ENCODE measurements around the gene TGM3.
A peak's percentile ranks its signal among the peaks of the same experiment; 100 is the strongest.
"Not testable (repeated sequence)": the region's sequence is repeated elsewhere in the genome, so short reads cannot be mapped to it uniquely, and the experiment has no call there.

The TGM3 gene, protein sequence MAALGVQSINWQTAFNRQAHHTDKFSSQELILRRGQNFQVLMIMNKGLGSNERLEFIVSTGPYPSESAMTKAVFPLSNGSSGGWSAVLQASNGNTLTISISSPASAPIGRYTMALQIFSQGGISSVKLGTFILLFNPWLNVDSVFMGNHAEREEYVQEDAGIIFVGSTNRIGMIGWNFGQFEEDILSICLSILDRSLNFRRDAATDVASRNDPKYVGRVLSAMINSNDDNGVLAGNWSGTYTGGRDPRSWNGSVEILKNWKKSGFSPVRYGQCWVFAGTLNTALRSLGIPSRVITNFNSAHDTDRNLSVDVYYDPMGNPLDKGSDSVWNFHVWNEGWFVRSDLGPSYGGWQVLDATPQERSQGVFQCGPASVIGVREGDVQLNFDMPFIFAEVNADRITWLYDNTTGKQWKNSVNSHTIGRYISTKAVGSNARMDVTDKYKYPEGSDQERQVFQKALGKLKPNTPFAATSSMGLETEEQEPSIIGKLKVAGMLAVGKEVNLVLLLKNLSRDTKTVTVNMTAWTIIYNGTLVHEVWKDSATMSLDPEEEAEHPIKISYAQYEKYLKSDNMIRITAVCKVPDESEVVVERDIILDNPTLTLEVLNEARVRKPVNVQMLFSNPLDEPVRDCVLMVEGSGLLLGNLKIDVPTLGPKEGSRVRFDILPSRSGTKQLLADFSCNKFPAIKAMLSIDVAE

GRCh38 chr20:2295886-2296515, at the start of gene TGM3:
Gene TGM3, plus strand, starts transcription at chr20:2296001. Its CDS starts 63 bp downstream, at chr20:2296064.
- DNase-seq, result no peak

DNA sequence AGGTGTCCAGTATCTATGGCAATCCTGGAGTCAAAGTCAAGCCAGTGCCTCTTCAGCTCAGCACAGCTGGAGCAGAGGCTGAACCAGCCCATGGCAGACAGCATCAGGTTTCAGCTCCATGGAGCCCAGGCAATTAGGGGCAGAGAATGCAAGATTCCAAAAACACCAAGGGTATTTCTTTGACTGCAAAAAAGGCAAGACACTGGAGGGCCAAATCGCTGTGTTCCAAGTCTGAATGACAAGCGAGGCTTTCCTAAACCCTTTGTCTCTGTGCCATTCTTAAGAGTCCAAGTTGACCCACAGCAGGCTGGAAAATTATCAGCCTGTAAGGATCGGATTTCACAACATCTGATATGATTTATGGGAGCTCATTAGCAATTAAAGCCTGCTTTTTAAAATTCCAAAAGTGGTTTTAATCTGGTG, 49.7 kb upstream of the TGM3 start:
- DNase-seq, result no peak

- no peak for DNase-seq
Measured at GRCh38 chr20:2248837-2249236, 47.0 kb upstream of the TGM3 start.

DNA sequence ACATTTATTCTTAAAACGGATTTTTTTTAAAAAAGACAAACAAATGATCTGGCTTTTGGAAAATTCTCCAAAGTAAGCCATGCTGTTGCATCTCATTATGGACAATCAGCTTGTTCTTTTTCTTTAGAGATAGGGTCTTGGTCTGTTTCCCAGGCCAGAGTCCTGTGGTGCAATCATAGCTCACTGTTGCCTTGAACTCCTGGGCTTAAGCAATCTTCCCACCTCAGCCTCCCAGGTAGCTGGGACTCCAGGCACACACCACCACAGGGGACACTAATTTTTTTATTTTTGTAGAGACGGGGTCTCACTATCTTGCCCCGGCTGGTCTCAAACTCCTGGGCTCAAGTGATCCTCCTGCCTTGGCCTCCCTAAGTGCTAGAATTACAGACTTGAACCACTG, 45.9 kb upstream of the TGM3 start:
- DNase-seq, result no peak

GRCh38 chr20:2252419-2252997, 43.3 kb upstream of the TGM3 start:
- no peak for DNase-seq

DNA sequence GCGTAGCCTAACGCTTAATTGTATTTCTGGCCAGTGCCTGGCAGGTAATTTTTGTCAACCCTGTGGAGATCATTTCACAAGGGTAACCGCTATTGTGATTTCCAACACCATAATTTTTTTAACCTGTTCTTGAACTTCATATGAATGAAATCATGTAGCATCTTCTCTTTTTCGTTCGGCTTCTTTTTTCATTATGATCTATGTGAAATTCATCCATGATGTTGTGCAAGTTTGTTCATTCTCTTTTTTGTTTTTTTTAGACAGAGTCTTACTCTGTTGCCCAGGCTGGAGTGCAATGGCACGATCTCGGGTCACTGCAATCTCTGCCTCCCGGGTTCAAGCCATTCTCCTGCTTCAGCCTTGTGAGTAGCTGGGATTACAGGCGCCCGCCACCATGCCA, 42.5 kb upstream of the TGM3 start:
- no peak for DNase-seq

DNA sequence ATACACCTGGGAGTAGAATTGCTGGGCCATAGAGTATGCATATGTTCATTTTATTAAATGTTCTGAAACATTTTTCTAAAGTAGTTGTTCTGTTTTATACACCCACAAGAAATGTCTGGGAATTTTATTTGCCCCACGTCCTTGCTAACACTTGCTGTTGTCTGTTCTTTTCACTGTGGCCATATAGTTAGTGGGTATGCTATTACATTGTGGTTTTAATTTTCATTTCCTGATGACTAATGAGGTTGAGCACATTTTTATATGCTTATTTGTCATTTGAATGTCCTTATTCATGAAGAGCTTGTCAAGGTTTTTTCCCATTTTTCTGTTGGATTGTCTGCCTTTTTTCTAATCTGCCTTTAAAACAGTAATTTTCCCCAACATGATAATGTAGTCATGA, 41.5 kb upstream of the TGM3 start:
- DNase-seq, result no peak

DNA sequence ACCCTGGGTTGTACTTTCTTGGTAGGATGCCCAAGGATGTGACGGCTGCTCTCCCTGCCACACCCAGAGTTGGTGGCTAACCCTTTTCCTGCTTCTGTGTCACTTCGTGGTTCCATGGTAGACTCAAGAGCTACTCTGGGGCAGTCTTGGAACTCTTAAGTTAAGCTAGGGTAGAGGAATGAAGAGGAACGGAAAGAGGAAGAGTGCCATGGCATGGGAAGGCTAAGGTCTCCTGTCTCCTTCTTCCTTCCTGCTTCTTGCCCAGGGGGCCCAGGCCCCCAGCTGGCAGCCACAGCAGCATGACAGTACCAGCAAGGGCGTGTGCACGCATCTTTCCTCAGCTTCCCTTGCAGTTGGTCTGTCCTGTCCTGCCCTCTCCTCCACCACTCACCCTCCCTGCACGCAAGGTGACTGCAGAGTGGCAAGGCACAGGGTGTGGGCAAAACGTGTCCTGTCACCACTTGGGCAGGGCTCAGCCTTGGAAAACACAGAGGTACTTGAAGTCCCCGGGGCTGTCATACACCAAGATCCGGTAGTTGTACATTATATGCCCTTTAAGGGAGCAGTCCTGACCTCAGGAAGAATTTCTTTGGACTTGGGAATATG, 39.8 kb upstream of the TGM3 start:
- peak; percentile 22 for DNase-seq

DNA sequence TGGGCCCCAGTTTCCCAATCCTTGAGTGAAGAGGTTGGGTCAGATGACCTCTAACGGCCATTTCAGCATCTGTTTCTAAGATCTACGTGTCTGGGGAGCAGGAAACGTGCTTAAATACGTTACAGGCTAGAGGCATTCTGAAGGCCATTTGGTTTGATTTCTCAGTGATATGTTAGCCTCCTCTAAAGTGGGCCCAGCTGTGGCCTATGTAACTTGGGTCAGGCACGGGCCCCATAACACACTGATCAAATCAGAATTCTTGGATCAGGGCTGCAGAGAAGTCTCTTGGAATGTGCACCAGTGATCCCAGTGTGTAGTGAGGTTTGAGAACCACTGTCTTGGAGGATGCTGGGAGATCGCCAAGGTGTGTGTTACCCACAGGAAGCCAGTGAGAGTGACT, 36.1 kb upstream of the TGM3 start:
- DNase-seq, result no peak

DNA sequence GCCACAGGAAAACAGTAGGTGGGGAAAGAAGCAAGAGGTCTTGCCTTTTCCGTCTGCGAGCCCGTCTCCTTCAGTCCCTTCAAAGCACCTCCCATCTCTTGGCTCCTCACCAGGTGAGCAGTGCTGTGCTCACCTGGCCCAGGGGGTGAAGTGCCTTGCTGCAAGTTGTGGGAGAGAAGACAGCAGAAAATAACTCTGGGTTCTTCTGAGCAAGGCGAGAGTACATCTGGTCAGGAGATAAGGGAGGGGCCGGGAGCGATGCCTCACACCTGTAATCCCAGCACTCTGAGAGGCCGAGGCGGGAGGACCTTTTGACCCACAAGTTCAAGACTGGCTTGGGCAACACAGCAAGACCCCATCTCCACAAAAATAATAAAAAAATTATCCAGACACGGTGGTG, 35.6 kb upstream of the TGM3 start:
- DNase-seq, result no peak

DNA sequence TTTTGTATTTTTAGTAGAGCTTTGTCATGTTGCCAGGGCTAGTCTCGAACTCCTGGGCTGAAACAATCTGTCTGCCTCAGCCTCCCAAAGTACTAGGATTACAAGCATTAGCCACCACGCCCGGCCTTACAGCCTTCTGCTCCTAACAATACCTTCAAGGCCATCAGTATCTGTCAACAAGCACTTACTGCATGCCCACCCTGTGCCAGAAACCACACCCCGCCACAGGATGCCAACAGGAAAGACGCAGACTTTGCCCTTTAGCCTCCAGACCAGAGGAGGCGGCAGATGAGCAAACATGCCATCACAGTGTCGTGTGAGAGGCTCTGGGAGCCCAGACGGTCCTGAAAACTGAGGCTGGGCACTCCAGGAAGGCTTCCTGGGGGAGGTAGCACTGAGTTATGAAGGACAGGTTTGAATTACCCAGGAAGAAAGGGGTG, 34.7 kb upstream of the TGM3 start:
- no peak for DNase-seq

DNA sequence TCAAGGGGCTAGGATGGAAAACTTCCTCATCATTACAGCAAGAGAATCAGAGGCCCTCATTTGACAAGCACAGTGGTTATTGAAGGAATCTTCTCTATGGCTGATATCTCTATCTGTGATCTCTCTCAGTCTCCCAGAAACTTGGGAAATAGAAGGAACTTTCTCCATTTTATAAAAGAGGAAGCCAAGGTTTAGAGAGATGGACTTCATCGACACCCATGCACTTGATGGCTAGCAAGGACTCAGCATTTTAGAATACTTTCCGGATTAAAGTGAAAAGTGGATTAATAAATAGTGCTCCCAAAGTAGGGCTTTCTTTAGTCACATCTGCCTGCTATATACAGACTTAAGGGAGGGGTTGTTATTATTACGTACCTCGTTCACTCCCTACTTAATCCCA, 34.2 kb upstream of the TGM3 start:
- DNase-seq, result no peak

DNA sequence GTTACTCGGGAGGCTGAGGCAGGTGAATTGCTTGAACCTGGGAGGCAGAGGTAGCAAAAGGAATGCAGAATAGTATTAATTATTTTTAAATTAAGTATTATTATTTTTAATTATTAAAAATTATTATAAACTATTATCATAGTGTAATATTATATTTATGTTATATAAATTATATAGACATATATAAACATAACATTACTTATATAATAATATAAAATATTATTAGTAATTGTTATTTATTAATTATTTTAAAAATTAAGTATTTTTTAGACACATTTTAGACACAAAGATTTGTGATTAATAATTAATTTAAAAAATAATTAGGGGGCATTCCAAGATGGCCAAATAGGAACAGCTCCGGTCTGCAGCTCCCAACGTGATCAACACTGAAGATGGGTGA, 31.7 kb upstream of the TGM3 start:
- no peak for DNase-seq

DNA sequence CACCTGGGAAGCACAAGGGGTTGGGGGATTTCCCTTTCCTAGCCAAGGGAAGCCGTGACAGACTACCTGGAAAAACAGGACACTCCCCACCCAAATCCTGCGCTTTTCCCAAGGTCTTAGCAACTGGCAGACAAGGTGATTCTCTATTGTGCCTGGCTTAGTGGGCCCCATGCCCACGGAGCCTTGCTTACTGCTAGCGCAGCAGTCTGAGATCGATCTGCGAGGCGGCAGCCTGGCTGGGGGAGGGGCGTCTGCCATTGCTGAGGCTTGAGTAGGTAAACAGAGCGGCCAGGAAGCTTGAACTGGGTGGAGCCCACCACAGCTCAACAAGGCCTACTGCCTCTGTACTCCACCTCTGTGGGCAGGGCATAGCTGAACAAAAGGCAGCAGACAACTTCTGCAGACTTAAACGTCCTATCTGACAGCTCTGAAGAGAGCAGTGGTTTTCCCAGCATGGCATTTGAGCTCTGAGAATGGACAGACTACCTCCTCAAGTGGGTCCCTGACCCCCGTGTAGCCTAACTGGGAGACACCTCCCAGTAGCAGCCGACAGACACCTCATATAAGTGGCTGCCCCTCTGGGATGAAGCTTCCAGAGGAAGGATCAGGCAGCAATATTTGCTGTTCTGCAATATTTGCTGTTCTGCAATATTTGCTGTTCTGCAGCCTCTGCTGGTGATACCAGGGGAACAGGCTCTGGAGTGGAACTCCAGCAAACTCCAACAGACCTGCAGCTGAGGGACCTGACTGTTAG, 31.0 kb upstream of the TGM3 start:
- not testable (repeated sequence) for DNase-seq

DNA sequence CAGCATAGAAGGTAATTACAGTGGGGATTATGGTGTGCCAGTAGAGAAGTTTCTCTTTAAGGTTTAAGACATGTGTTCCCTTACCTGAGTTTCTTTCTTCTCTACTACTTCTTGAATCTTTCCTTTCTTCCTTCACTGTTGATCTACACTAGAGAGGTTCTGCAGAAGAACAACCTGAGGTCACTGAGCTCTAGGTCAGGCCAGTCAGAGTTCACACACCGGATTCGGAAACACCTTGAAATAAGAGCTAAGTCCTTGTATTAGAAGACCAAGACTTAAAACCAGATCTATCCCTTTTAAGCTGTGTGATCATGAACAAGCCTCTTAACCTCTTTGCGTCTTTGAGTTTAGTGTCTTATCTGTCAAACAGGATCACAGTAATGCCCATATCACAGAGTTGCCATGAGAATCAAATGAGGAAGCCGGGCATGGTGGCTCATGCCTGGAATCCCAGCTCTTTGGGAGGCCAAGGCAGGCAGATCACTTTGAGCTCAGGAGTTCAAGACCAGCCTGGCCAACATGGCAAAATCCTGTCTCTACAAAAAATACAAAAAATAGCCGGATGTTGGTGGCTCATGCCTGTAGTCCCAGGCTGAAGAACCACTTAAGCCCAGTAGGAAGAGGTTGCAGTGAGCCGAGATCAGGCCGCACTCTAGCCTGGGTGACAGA, 22.0 kb upstream of the TGM3 start:
- DNase-seq, result no peak

- DNase-seq, result no peak
Measured at GRCh38 chr20:2276015-2276414, 19.8 kb upstream of the TGM3 start.

- DNase-seq, result no peak
Measured at GRCh38 chr20:2279253-2279779, 16.5 kb upstream of the TGM3 start.

DNA sequence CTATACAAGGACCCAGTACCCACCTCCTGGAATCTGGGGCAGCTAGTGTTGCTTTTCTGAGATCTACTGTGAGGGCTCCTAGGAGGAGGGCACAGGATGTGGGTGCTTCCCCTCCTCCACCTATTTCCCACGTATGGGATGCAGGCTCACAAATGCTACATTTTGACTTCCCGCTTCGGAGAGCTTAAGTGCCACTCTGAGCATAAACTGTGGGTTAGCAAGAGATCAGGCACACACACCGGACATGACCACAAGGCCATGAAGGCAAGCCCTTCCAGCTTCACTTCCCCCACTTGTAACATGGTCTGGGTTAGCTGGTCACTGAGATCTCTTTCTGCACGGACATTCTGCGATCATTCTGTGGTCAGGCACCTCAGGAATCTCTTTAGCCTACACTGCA, 15.7 kb upstream of the TGM3 start:
- peak; percentile 30 for DNase-seq

DNA sequence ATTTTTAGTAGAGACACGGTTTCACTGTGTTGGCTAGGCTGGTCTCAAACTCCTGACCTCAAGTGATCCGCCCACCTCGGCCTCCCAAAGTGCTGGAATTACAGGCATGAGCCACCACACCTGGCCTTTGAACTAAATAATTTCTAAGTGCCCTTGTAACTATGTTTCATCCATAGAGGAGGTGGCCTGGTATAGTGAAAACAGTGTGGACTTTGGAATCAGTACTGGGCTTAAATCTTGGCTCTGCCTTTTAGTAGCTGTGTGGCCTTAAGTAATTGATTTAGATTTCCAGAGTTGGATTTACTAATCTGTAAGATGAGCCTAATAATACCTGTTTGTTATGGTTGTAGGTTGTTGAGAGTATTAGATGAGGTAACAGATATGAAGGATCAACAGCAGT, 14.2 kb upstream of the TGM3 start:
- no peak for DNase-seq

- no peak for DNase-seq
Measured at GRCh38 chr20:2282181-2282580, 13.6 kb upstream of the TGM3 start.

GRCh38 chr20:2283706-2284423, 11.9 kb upstream of the TGM3 start:
- no peak for DNase-seq

Data from CD4-positive, alpha-beta T cell treated with Interleukin-15 for 1 hour (primary cell).